Liver (tissue), 3 donors: ENCODE data around the gene PTPRD.

Experiments
- EGR1 ChIP-seq, 2 donors: IDR thresholded peaks; 2 replicates each; pipeline ENCODE4 v1.6.1; 2016 to 2018; ENCODE audit warnings: antibody characterized with exemption in 2 of 2, low read depth in 2 of 2
- HNF4A ChIP-seq, 2 donors: conservative IDR thresholded peaks; 2 replicates each; pipeline ENCODE4 v1.6.1; 2016; ENCODE audit warnings: antibody characterized with exemption in 2 of 2, mild to moderate bottlenecking in 2 of 2
- NR2F2 ChIP-seq: IDR thresholded peaks from 2 replicates; pipeline ENCODE4 v1.6.1; 2016; ENCODE audit warnings: antibody characterized with exemption
- RAD21 ChIP-seq, 2 donors: IDR thresholded peaks; 2 replicates each; pipeline ENCODE4 v1.6.1; 2016; ENCODE audit warnings: antibody characterized with exemption in 2 of 2, mild to moderate bottlenecking in 2 of 2
- RXRA ChIP-seq, 2 donors: IDR thresholded peaks; 2 replicates each; pipeline ENCODE4 v1.6.1; 2017 to 2018; ENCODE audit warnings: antibody characterized with exemption in 2 of 2, mild to moderate bottlenecking in 1 of 2
- SP1 ChIP-seq: IDR thresholded peaks from 2 replicates; pipeline ENCODE4 v1.6.1; 2018; ENCODE audit warnings: antibody characterized with exemption, mild to moderate bottlenecking
- TAF1 ChIP-seq: conservative IDR thresholded peaks from 2 replicates; pipeline ENCODE4 v1.6.1; 2016; ENCODE audit warnings: antibody characterized with exemption, mild to moderate bottlenecking
- TF ChIP-seq, protein P1 (sequence below): fragments of 150-350 bp; IDR thresholded peaks from 2 replicates; pipeline ENCODE4 v1.5.1; 2017; ENCODE audit warnings: improper control_type of control experiment, low read depth, low read length; ENCODE audit not compliant: missing input control
- TF ChIP-seq, protein P2 (sequence below): IDR thresholded peaks from 2 replicates; pipeline ENCODE4 v1.6.1; 2016; ENCODE audit warnings: antibody characterized with exemption
- TF ChIP-seq, protein P3 (sequence below): IDR thresholded peaks from 2 replicates; pipeline ENCODE4 v1.6.1; 2016; ENCODE audit warnings: antibody characterized with exemption
- donor health status: healthy.
- donor health status: healthy.

- TF ChIP-seq, protein P1, sequence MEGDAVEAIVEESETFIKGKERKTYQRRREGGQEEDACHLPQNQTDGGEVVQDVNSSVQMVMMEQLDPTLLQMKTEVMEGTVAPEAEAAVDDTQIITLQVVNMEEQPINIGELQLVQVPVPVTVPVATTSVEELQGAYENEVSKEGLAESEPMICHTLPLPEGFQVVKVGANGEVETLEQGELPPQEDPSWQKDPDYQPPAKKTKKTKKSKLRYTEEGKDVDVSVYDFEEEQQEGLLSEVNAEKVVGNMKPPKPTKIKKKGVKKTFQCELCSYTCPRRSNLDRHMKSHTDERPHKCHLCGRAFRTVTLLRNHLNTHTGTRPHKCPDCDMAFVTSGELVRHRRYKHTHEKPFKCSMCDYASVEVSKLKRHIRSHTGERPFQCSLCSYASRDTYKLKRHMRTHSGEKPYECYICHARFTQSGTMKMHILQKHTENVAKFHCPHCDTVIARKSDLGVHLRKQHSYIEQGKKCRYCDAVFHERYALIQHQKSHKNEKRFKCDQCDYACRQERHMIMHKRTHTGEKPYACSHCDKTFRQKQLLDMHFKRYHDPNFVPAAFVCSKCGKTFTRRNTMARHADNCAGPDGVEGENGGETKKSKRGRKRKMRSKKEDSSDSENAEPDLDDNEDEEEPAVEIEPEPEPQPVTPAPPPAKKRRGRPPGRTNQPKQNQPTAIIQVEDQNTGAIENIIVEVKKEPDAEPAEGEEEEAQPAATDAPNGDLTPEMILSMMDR = no peak
- TF ChIP-seq RXRA (IDR thresholded peaks at IDR 0.05) (no peak), NR2F2 (no peak), RAD21 (IDR thresholded peaks at IDR 0.05) (no peak), SP1 (no peak), EGR1 (IDR thresholded peaks at IDR 0.05; ENCODE audit: low read depth in 2 of 2) (no peak), HNF4A (conservative IDR thresholded peaks at IDR 0.05) (no peak), TAF1 (no peak)
- TF ChIP-seq, protein P2, sequence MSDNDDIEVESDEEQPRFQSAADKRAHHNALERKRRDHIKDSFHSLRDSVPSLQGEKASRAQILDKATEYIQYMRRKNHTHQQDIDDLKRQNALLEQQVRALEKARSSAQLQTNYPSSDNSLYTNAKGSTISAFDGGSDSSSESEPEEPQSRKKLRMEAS = no peak
- TF ChIP-seq, protein P3, sequence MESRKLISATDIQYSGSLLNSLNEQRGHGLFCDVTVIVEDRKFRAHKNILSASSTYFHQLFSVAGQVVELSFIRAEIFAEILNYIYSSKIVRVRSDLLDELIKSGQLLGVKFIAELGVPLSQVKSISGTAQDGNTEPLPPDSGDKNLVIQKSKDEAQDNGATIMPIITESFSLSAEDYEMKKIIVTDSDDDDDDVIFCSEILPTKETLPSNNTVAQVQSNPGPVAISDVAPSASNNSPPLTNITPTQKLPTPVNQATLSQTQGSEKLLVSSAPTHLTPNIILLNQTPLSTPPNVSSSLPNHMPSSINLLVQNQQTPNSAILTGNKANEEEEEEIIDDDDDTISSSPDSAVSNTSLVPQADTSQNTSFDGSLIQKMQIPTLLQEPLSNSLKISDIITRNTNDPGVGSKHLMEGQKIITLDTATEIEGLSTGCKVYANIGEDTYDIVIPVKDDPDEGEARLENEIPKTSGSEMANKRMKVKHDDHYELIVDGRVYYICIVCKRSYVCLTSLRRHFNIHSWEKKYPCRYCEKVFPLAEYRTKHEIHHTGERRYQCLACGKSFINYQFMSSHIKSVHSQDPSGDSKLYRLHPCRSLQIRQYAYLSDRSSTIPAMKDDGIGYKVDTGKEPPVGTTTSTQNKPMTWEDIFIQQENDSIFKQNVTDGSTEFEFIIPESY = no peak
Measured at GRCh38 chr9:8539681-8540197, 2073.1 kb downstream of the PTPRD start.
